IMR-90 (cell line): ENCODE results near the gene SLC4A8. TPM values are rescaled to one million over a fixed set of nuclear protein-coding genes. Genes with fewer than 3 reads are reported as not detected.

Experiments used
- ATAC-seq: fragments of 200-7000 bp; cut with Tn5 transposase; 2 replicates; pipeline ENCODE4 v1.9.1; 2020; ENCODE audit warnings: low read depth, mild to moderate bottlenecking, moderate library complexity
- BruUV-seq: library from RNA; stranded (reverse); fragments of 400-500 nt; replicated peaks from 2 replicates; lab custom pipeline; 2021; lab: Mats Ljungman, UMichigan
- CTCF ChIA-PET: fragments of 300-600 bp; formaldehyde crosslinking; extraction: SDS; loops from one replicate; lab custom pipeline; 2021; ENCODE audit warnings: antibody characterized with exemption; lab: Yijun Ruan, JAX
- POLR2A ChIA-PET: fragments of 300-600 bp; sonication (Branson Sonifier 250); formaldehyde crosslinking; loops from one replicate; lab custom pipeline; 2022; ENCODE audit warnings: antibody characterized with exemption; ENCODE audit not compliant: unreplicated experiment; lab: Charles Lee
- DNase-seq: peaks from one replicate; pipeline ENCODE4 v3.0.0; 2013
- H2AFZ ChIP-seq: replicated peaks from 2 replicates; pipeline ENCODE3; 2013; ENCODE audit warnings: low read length, mild to moderate bottlenecking; ENCODE audit not compliant: poor library complexity
- H2AK5ac ChIP-seq: 2 replicates; pipeline ENCODE4 v1.6.1; 2013; ENCODE audit warnings: low read depth, low read length, inconsistent platforms
- H2AK9ac ChIP-seq: replicated peaks from 2 replicates; pipeline ENCODE3; 2013; ENCODE audit warnings: mild to moderate bottlenecking, low read depth, low read length, moderate library complexity; ENCODE audit not compliant: poor library complexity
- H2BK120ac ChIP-seq: 2 replicates; pipeline ENCODE4 v1.6.1; 2013; ENCODE audit warnings: low read depth, low read length, inconsistent platforms
- H2BK15ac ChIP-seq: 3 replicates; pipeline ENCODE4 v1.6.1; 2013; ENCODE audit warnings: low read depth, low read length, inconsistent platforms
- H2BK20ac ChIP-seq: 2 replicates; pipeline ENCODE4 v1.6.1; 2013; ENCODE audit warnings: low read depth, mild to moderate bottlenecking, inconsistent platforms, low read length, moderate library complexity
- H2BK5ac ChIP-seq: 2 replicates; pipeline ENCODE4 v1.6.1; 2013; ENCODE audit warnings: mild to moderate bottlenecking, low read depth, low read length, inconsistent platforms; ENCODE audit not compliant: poor library complexity, severe bottlenecking
- H3K14ac ChIP-seq: replicated peaks from 2 replicates; pipeline ENCODE4 v1.6.1; 2013; ENCODE audit warnings: low read depth, low read length, inconsistent platforms
- H3K18ac ChIP-seq: 2 replicates; pipeline ENCODE4 v1.6.1; 2013; ENCODE audit warnings: low read depth, low read length, control low read depth
- H3K23ac ChIP-seq: 2 replicates; pipeline ENCODE4 v1.6.1; 2013; ENCODE audit warnings: low read depth, low read length, inconsistent platforms
- H3K27ac ChIP-seq: 2 replicates; pipeline ENCODE4 v1.5.1; 2013; ENCODE audit warnings: mild to moderate bottlenecking, control low read depth, low read length; ENCODE audit not compliant: insufficient read depth
- H3K27me3 ChIP-seq: 2 replicates; pipeline ENCODE4 v1.6.1; 2013; ENCODE audit warnings: low read length; ENCODE audit not compliant: control insufficient read depth, insufficient read depth
- H3K36me3 ChIP-seq: 2 replicates; pipeline ENCODE4 v1.6.1; 2013; ENCODE audit warnings: low read length, mixed read lengths; ENCODE audit not compliant: control insufficient read depth, insufficient read depth
- H3K4ac ChIP-seq: 2 replicates; pipeline ENCODE4 v1.6.1; 2013; ENCODE audit warnings: low read depth, low read length, inconsistent platforms
- H3K4me1 ChIP-seq: 2 replicates; pipeline ENCODE4 v1.6.1; 2013; ENCODE audit warnings: low read length, mixed read lengths; ENCODE audit not compliant: control insufficient read depth, insufficient read depth
- H3K4me2 ChIP-seq: 2 replicates; pipeline ENCODE4 v1.6.1; 2013; ENCODE audit warnings: low read depth, mild to moderate bottlenecking, control low read depth, low read length, moderate library complexity
- H3K4me3 ChIP-seq: 2 replicates; pipeline ENCODE4 v1.5.1; 2013; ENCODE audit warnings: low read depth, mild to moderate bottlenecking, control low read depth, low read length, moderate library complexity; ENCODE audit not compliant: insufficient read depth
- H3K56ac ChIP-seq: 2 replicates; pipeline ENCODE4 v1.6.1; 2013; ENCODE audit warnings: low read length, inconsistent platforms; ENCODE audit not compliant: insufficient read depth; ENCODE audit errors: extremely low read depth
- H3K79me1 ChIP-seq, 2 experiments: 2 replicates each; pipeline ENCODE4 v1.6.1; 2013; ENCODE audit warnings: low read length in 2 of 2, inconsistent platforms in 1 of 2, low read depth in 1 of 2
- H3K9ac ChIP-seq: 2 replicates; pipeline ENCODE4 v1.6.1; 2013; ENCODE audit warnings: low read depth, low read length, control low read depth
- H3K9me1 ChIP-seq: 2 replicates; pipeline ENCODE4 v1.6.1; 2013; ENCODE audit warnings: low read length, inconsistent platforms; ENCODE audit not compliant: insufficient read depth
- H3K9me3 ChIP-seq: 2 replicates; pipeline ENCODE4 v1.6.1; 2013; ENCODE audit warnings: low read length; ENCODE audit not compliant: control insufficient read depth, insufficient read depth
- H4K20me1 ChIP-seq: 2 replicates; pipeline ENCODE4 v1.6.1; 2013; ENCODE audit warnings: low read length, inconsistent platforms; ENCODE audit not compliant: insufficient read depth
- H4K5ac ChIP-seq: 2 replicates; pipeline ENCODE4 v1.6.1; 2013; ENCODE audit warnings: mild to moderate bottlenecking, low read depth, low read length, control low read depth
- H4K8ac ChIP-seq, 2 experiments: 2 replicates each; pipeline ENCODE4 v1.6.1; 2013; ENCODE audit warnings: low read depth in 2 of 2, low read length in 2 of 2, control low read depth in 1 of 2, inconsistent platforms in 1 of 2
- H4K91ac ChIP-seq: 2 replicates; pipeline ENCODE4 v1.6.1; 2013; ENCODE audit warnings: low read depth, low read length, inconsistent platforms; ENCODE audit not compliant: insufficient read depth
- BHLHE40 ChIP-seq: fragments of 150-350 bp; IDR thresholded peaks from 2 replicates; pipeline ENCODE4 v1.6.1; 2016; ENCODE audit warnings: mild to moderate bottlenecking, low read depth, low read length
- CEBPB ChIP-seq: IDR thresholded peaks from 2 replicates; pipeline ENCODE4 v1.6.1; 2012; ENCODE audit warnings: low read depth, low read length, improper control_type of control experiment
- MAZ ChIP-seq: IDR thresholded peaks from 2 replicates; pipeline ENCODE4 v1.6.1; 2012; ENCODE audit warnings: low read depth, mild to moderate bottlenecking, low read length, improper control_type of control experiment, moderate library complexity, borderline replicate concordance
- NFE2L2 ChIP-seq: fragments of 150-350 bp; IDR thresholded peaks from 2 replicates; pipeline ENCODE4 v1.6.1; 2016; ENCODE audit warnings: low read depth, mild to moderate bottlenecking, low read length
- WGBS, 2 experiments: methylation state at CpG; one replicate each; pipeline versions ENCODE4 v1.1.5 to v1.1.7; 2013; ENCODE audit warnings: missing lambda C conversion rate in 2 of 2; ENCODE audit not compliant: insufficient read length in 1 of 2; ENCODE audit errors: extremely low coverage in 2 of 2; 5-methylcytosine and 5-hydroxymethylcytosine counted together
- dilution Hi-C: fragments of 300-500 bp; cut with HindIII; formaldehyde crosslinking; loops from one replicate; pipeline ENCODE4 v1.14.3; 2018; ENCODE audit warnings: low sequenced_read_pairs; ENCODE audit not compliant: unreplicated experiment
- in situ Hi-C: fragments of 300-500 bp; cut with MboI; formaldehyde crosslinking; loops from 3 replicates; pipeline ENCODE4 v1.14.3; 2019; ENCODE audit warnings: low sequenced_read_pairs, inconsistent platforms, mixed read lengths
- intact Hi-C: fragments of 100-400 bp; cut with micrococcal nuclease; formaldehyde crosslinking; loops from 2 replicates; pipeline ENCODE4 v1.10.0; 2022
- polyA plus RNA-seq, 3 experiments: library from polyadenylated mRNA; depleted of rRNA; stranded (reverse); fragments of >200 nt; gene quantifications; 2 replicates each; pipeline ENCODE4 v1.2.3, GENCODE V29; 2012; ENCODE audit warnings: low replicate concordance in 1 of 3
- total RNA-seq: library from RNA; depleted of rRNA; stranded (reverse); fragments of >200 nt; gene quantifications from 2 replicates; pipeline ENCODE4 v1.2.3, GENCODE V29; 2012
- TF ChIP-seq, protein P1 (sequence below): fragments of 150-350 bp; IDR thresholded peaks from 2 replicates; pipeline ENCODE4 v1.6.1; 2017; ENCODE audit warnings: mild to moderate bottlenecking, antibody characterized with exemption, low read length, low read depth

SLC4A8 gene
- total and polyA plus RNA-seq, 2 of the 4 experiments (the other 2 are of a cell fraction), result 3.1 to 5.2 TPM

DNA sequence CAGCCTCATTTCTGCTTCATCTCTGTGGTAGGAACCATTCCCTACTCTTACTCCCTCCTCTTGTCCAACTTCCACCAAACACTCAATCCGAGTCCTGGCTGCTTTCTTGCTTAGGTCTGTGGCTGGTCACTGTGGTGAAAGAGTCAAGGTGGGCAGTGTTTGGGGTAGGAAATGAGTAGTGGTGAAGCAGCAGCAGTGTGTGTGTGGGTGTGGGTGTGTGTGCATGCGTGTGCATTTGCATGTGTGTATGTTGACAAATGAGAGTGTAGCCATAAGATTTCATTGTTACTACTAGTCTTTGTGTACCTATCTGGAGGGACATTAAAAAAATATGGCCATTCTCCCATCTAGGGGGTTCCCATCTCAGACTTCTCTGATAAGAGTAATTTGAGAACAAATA lies 87.8 kb downstream of the SLC4A8 start:
- no peak overlapping the region for H3K56ac ChIP-seq
- no peaks in the 10 kb centered on the region for H4K20me1 ChIP-seq
- no peaks in the 10 kb centered on the region for H3K36me3 ChIP-seq
- WGBS, 2 experiments, result no CpG with 5 or more reads among the region's 2 CpGs
- TF ChIP-seq, protein P1, sequence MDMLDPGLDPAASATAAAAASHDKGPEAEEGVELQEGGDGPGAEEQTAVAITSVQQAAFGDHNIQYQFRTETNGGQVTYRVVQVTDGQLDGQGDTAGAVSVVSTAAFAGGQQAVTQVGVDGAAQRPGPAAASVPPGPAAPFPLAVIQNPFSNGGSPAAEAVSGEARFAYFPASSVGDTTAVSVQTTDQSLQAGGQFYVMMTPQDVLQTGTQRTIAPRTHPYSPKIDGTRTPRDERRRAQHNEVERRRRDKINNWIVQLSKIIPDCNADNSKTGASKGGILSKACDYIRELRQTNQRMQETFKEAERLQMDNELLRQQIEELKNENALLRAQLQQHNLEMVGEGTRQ, result no peak
- TF ChIP-seq BHLHE40, result no peak
- TF ChIP-seq NFE2L2, result no peak
- no peak for TF ChIP-seq MAZ
- TF ChIP-seq CEBPB, result no peak
- ChIA-PET CTCF (no interaction called here), POLR2A (no interaction called here)
- H3K79me1 ChIP-seq, result no peaks in the 10 kb centered on the region
- H3K9me3 ChIP-seq, result no peaks in the 10 kb centered on the region
- no peak overlapping the region for H3K23ac ChIP-seq
- no peak overlapping the region for H2AK9ac ChIP-seq
- no peak overlapping the region for H3K4ac ChIP-seq
- no peaks in the 10 kb centered on the region; the same call in 1 of the 2 replicates for H3K9me1 ChIP-seq
- H3K27me3 ChIP-seq, result no peaks in the 10 kb centered on the region
- no peak overlapping the region for H4K5ac ChIP-seq
- H3K14ac ChIP-seq, result no peak overlapping the region
- no peak overlapping the region for H3K27ac ChIP-seq
- no peak overlapping the region for H2AK5ac ChIP-seq
- no peak overlapping the region for H2BK5ac ChIP-seq
- no peak overlapping the region for H4K8ac ChIP-seq
- no TSS peak for BruUV-seq
- intact Hi-C loops (no loop called here), dilution Hi-C loops (no loop called here), in situ Hi-C loops (no loop called here)
- H2BK20ac ChIP-seq, result no peak overlapping the region
- H4K91ac ChIP-seq, result no peak overlapping the region
- no peak overlapping the region for H3K4me2 ChIP-seq
- no peak overlapping the region for H2BK120ac ChIP-seq
- no peak overlapping the region for H2BK15ac ChIP-seq
- DNase-seq, result no peak
- H3K4me3 ChIP-seq, result no peak overlapping the region
- H3K9ac ChIP-seq, result no peak overlapping the region
- H3K18ac ChIP-seq, result no peak overlapping the region
- no peak for ATAC-seq
- H2AFZ ChIP-seq, result no peak overlapping the region
- no peaks in the 10 kb centered on the region for H3K4me1 ChIP-seq
